Testis (tissue), 3 donors: ENCODE data around the gene ZNF488. TPM values are rescaled to one million over a fixed set of nuclear protein-coding genes. Genes with fewer than 3 reads are reported as not detected.

Experiments
- DNase-seq: peaks from one replicate; pipeline ENCODE4 v3.0.0-alpha.2; 2019
- H3K27ac ChIP-seq, 2 donors: fragments of 200-600 bp; sonication (generic); one replicate each; pipeline ENCODE4 v1.5.1; 2019
- H3K27me3 ChIP-seq: fragments of 200-600 bp; sonication (generic); one replicate; pipeline ENCODE4 v1.5.1; 2019
- H3K36me3 ChIP-seq: fragments of 200-600 bp; sonication (generic); one replicate; pipeline ENCODE4 v1.5.1; 2017; ENCODE audit warnings: low read depth; ENCODE audit errors: missing control alignments
- H3K4me1 ChIP-seq: fragments of 200-600 bp; sonication (generic); one replicate; pipeline ENCODE4 v1.5.1; 2019
- H3K4me3 ChIP-seq, 2 donors: fragments of 200-600 bp; sonication (generic); one replicate each; pipeline ENCODE4 v1.5.1; 2017 to 2019
- H3K9me3 ChIP-seq: fragments of 200-600 bp; sonication (generic); one replicate; pipeline ENCODE4 v1.5.1; 2017
- CTCF ChIP-seq, 3 experiments: fragments of 450-650 bp in 2 of 3; fragments of 200-600 bp in 1 of 3; sonication (generic) in 1 of 3; IDR thresholded peaks; one replicate each; pipeline ENCODE4 v1.5.1; 2016 to 2019; ENCODE audit warnings: antibody characterized with exemption in 3 of 3, mild to moderate bottlenecking in 2 of 3, moderate library complexity in 1 of 3
- POLR2A ChIP-seq: fragments of 450-650 bp; IDR thresholded peaks from one replicate; pipeline ENCODE4 v1.6.1; 2017; ENCODE audit warnings: antibody characterized with exemption, mild to moderate bottlenecking, moderate library complexity
- whole genome bisulfite sequencing, 2 donors: methylation state at CpG; one replicate each; pipeline ENCODE4 v1.1.5; 2018; 5-methylcytosine and 5-hydroxymethylcytosine counted together
- intact Hi-C: fragments of 100-400 bp; cut with DNase I; formaldehyde crosslinking; loops from one replicate; pipeline ENCODE4 v1.15.1; 2023; ENCODE audit warnings: low total_unique reads
- polyA plus RNA-seq: library from polyadenylated mRNA; stranded (reverse); fragments of 350-450 nt; fragmentation: Illumina TruSeq; extraction: RNeasy Lipid Tissue Mini Kit (QIAGEN cat#74804); gene quantifications from one replicate; pipeline ENCODE4 v1.2.3, GENCODE V29; 2014; ENCODE audit warnings: low read depth, low replicate concordance; ENCODE audit not compliant: insufficient read depth
- total RNA-seq, 2 donors: library from RNA; depleted of rRNA; stranded (reverse); fragments of >200 nt; gene quantifications; one replicate each; pipeline ENCODE4 v1.2.3, GENCODE V29; 2016

ZNF488 gene
- total and polyA plus RNA-seq, 3 donors from 2014 or later, result 2.0 to 3.2 (median 2.7) TPM

GRCh38 chr10:47350671-47351640 lies 33.1 kb downstream of the ZNF488 start:
- TF ChIP-seq CTCF (IDR thresholded peaks at IDR 0.05) (no peak), POLR2A (no peak)
- Histone ChIP-seq H3K4me3 (no peak overlapping the region), H3K4me1 (no peaks in the 10 kb centered on the region), H3K27me3 (no peaks in the 10 kb centered on the region), H3K27ac (no peak overlapping the region), H3K36me3 (no peaks in the 10 kb centered on the region), H3K9me3 (no peaks in the 10 kb centered on the region)
- intact Hi-C loops, result no loop called here
- 93 to 96% methylated on average over 20 to 39 of the region's 39 CpGs for WGBS, 2 donors
- DNase-seq, result no peak

GRCh38 chr10:47349941-47350371 lies 34.1 kb downstream of the ZNF488 start:
- H3K36me3 ChIP-seq, result no peaks in the 10 kb centered on the region
- no peak for TF ChIP-seq POLR2A
- no peak for TF ChIP-seq CTCF (IDR thresholded peaks at IDR 0.05)
- no peak overlapping the region for H3K27ac ChIP-seq
- H3K4me3 ChIP-seq, result no peak overlapping the region
- H3K9me3 ChIP-seq, result no peaks in the 10 kb centered on the region
- intact Hi-C loops, result no loop called here
- DNase-seq, result no peak
- H3K27me3 ChIP-seq, result no peaks in the 10 kb centered on the region
- no peaks in the 10 kb centered on the region for H3K4me1 ChIP-seq
- 88 to 94% methylated on average over 17 to 31 of the region's 31 CpGs for WGBS, 2 donors

- H3K36me3 ChIP-seq, result no peaks in the 10 kb centered on the region
- WGBS, 2 donors, result 80 to 93% methylated on average over 3 to 20 of the region's 22 CpGs
These were observed 34.6 kb downstream of the ZNF488 start for GRCh38 chr10:47349516-47349915.

GRCh38 chr10:47348661-47349470 lies 35.2 kb downstream of the ZNF488 start:
- no peak overlapping the region for H3K4me3 ChIP-seq
- DNase-seq, result no peak
- TF ChIP-seq CTCF (IDR thresholded peaks at IDR 0.05) (no peak), POLR2A (no peak)
- no peaks in the 10 kb centered on the region for H3K36me3 ChIP-seq
- no peaks in the 10 kb centered on the region for H3K9me3 ChIP-seq
- intact Hi-C loops, result no loop called here
- H3K27me3 ChIP-seq, result no peaks in the 10 kb centered on the region
- H3K4me1 ChIP-seq, result no peaks in the 10 kb centered on the region
- 88 to 97% methylated on average over 7 to 36 of the region's 36 CpGs for WGBS, 2 donors
- no peak overlapping the region for H3K27ac ChIP-seq

More at GRCh38 chr10:47349516-47349915, 34.6 kb downstream of the ZNF488 start:
- Histone ChIP-seq H3K4me3 (no peak overlapping the region), H3K9me3 (no peaks in the 10 kb centered on the region), H3K27ac (no peak overlapping the region), H3K27me3 (no peaks in the 10 kb centered on the region), H3K4me1 (no peaks in the 10 kb centered on the region)
- no peak for DNase-seq
- no peak for TF ChIP-seq POLR2A
- TF ChIP-seq CTCF (IDR thresholded peaks at IDR 0.05), result no peak
- intact Hi-C loops, result no loop called here
